Transverse colon (tissue), 4 donors: Measurements from ENCODE around the gene ZBED1. TPM values are rescaled to one million over a fixed set of nuclear protein-coding genes. Genes with fewer than 3 reads are reported as not detected.
"Not testable (repeated sequence)": the region's sequence is repeated elsewhere in the genome, so short reads cannot be mapped to it uniquely, and the experiment has no call there.

Source experiments
- DNase-seq: peaks from one replicate; pipeline ENCODE4 v3.0.0-alpha.2; 2019
- H3K27ac ChIP-seq, 4 donors: fragments of 200-600 bp; sonication (generic); 2 replicates each; pipeline ENCODE4 v1.5.1; 2016 to 2018; ENCODE audit warnings: inconsistent platforms in 4 of 4
- H3K27me3 ChIP-seq: fragments of 200-600 bp; sonication (generic); 2 replicates; pipeline ENCODE4 v1.5.1; 2017; ENCODE audit warnings: inconsistent platforms
- H3K36me3 ChIP-seq, 4 donors: fragments of 200-600 bp; sonication (generic); 2 replicates each; pipeline ENCODE4 v1.5.1; 2017 to 2019; ENCODE audit warnings: inconsistent platforms in 4 of 4
- H3K4me1 ChIP-seq, 4 donors: fragments of 200-600 bp; sonication (generic); 2 replicates each; pipeline ENCODE4 v1.5.1; 2017 to 2020; ENCODE audit warnings: inconsistent platforms in 4 of 4
- H3K4me3 ChIP-seq, 4 donors: fragments of 200-600 bp; sonication (generic); 1 replicate in 1 of 4; 2 replicates in 3 of 4; pipeline versions ENCODE4 v1.5.1 to v1.6.1; 2017 to 2019; ENCODE audit warnings: inconsistent platforms in 4 of 4
- H3K9me3 ChIP-seq, 2 donors: fragments of 200-600 bp; sonication (generic); 2 replicates each; pipeline ENCODE4 v1.5.1; 2017 to 2019; ENCODE audit warnings: inconsistent platforms in 2 of 2
- EP300 ChIP-seq: sonication (generic); formaldehyde crosslinking; IDR thresholded peaks from one replicate; pipeline ENCODE4 v1.6.1; 2017; ENCODE audit warnings: antibody characterized with exemption, low read depth
- POLR2A ChIP-seq: fragments of 450-650 bp; IDR thresholded peaks from one replicate; pipeline ENCODE4 v1.6.1; 2016; ENCODE audit warnings: antibody characterized with exemption, mild to moderate bottlenecking, moderate library complexity
- POLR2AphosphoS5 ChIP-seq, 3 donors: sonication (generic); formaldehyde crosslinking; IDR thresholded peaks; one replicate each; pipeline ENCODE4 v1.6.1; 2016; ENCODE audit warnings: antibody characterized with exemption in 3 of 3
- WGBS, 2 donors: methylation state at CpG; one replicate each; pipeline ENCODE4 v1.1.5; 2018; ENCODE audit warnings: low coverage in 1 of 2; 5-methylcytosine and 5-hydroxymethylcytosine counted together
- in situ Hi-C, 4 donors: fragments of 200-750 bp; cut with MboI; loops; one replicate each; pipeline versions ENCODE4 v1.15.0 to v1.15.1; 2017; ENCODE audit warnings: low sequenced_read_pairs in 3 of 4, low pct_ligation_motif_present in 1 of 4, low pct_unique_long_range_greater_than_20kb in 1 of 4
- intact Hi-C: fragments of 100-400 bp; cut with DNase I; formaldehyde crosslinking; loops from one replicate; pipeline ENCODE4 v1.15.1; 2023; ENCODE audit warnings: low total_unique reads
- total RNA-seq, 4 donors: library from RNA; depleted of rRNA; stranded (reverse); fragments of >200 nt; gene quantifications; one replicate each; pipeline ENCODE4 v1.1.0, GENCODE V29; 2016
- TF ChIP-seq, protein P1 (sequence below), 5 experiments: fragments of 200-600 bp in 3 of 5; fragments of 450-650 bp in 2 of 5; sonication (generic) in 3 of 5; IDR thresholded peaks; 1 replicate in 2 of 5; 2 replicates in 3 of 5; pipeline ENCODE4 v1.5.1; 2016 to 2017; ENCODE audit warnings: antibody characterized with exemption in 5 of 5, inconsistent platforms in 3 of 5, mild to moderate bottlenecking in 2 of 5, moderate library complexity in 1 of 5

The ZBED1 gene
- total RNA-seq, 4 donors from 2014 or later, result 44.0 to 94.3 (median 67.1) TPM

DNA sequence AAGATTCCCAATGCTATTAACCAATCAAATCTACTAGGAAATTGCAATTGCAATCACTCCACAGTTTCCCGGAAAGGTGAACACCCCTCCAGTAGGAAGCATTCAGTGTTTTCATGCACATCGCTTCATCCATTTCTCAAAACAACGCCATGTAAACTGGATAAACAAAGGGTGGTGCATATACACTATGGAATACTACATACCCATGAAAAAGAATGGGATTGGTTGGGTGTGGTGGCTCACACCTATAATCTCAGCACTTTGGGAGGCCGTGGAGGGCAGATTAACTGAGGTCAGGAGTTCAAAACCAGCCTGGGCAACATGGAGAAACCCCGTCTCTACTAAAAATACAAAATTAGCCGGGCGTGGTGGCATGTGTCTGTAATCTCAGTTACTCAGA, 29.1 kb downstream of the ZBED1 start:
- Histone ChIP-seq H3K27ac (no peak overlapping the region), H3K4me3 (no peak overlapping the region), H3K9me3 (no peaks in the 10 kb centered on the region), H3K4me1 (peaks cover 0 to 16% (median 3%) of the 10 kb centered on the region in 4 donors), H3K27me3 (no peaks in the 10 kb centered on the region), H3K36me3 (no peaks in the 10 kb centered on the region)
- TF ChIP-seq POLR2A (no peak), EP300 (no peak), POLR2AphosphoS5 (IDR thresholded peaks at IDR 0.05) (no peak)
- TF ChIP-seq, protein P1, sequence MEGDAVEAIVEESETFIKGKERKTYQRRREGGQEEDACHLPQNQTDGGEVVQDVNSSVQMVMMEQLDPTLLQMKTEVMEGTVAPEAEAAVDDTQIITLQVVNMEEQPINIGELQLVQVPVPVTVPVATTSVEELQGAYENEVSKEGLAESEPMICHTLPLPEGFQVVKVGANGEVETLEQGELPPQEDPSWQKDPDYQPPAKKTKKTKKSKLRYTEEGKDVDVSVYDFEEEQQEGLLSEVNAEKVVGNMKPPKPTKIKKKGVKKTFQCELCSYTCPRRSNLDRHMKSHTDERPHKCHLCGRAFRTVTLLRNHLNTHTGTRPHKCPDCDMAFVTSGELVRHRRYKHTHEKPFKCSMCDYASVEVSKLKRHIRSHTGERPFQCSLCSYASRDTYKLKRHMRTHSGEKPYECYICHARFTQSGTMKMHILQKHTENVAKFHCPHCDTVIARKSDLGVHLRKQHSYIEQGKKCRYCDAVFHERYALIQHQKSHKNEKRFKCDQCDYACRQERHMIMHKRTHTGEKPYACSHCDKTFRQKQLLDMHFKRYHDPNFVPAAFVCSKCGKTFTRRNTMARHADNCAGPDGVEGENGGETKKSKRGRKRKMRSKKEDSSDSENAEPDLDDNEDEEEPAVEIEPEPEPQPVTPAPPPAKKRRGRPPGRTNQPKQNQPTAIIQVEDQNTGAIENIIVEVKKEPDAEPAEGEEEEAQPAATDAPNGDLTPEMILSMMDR (IDR thresholded peaks at IDR 0.05), result no peak
- WGBS, 2 donors, result 90 to 100% methylated on average over 1 to 7 of the region's 7 CpGs
- in situ Hi-C loops, result no loop called here
- DNase-seq, result no peak
- intact Hi-C loops, result no loop called here

DNA sequence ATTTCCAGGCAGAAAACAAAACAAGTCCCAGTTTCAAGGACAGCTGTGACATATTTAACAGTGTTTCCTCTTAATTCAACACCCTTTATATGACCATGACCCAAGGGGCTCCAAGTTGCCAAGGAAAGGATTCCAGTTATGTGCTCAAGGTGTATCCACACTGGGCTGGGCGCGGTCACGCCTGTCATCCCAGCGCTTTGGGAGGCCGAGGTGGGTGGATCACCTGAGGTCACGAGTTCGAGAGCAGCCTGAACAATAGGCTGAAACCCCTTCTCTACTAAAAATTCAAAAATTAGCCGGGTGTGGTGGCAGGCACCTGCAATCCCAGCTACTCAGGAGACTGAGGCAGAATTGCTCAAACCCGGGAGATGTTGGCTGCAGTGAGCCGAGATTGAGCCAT, 29.6 kb downstream of the ZBED1 start:
- not testable (repeated sequence) for DNase-seq

DNA sequence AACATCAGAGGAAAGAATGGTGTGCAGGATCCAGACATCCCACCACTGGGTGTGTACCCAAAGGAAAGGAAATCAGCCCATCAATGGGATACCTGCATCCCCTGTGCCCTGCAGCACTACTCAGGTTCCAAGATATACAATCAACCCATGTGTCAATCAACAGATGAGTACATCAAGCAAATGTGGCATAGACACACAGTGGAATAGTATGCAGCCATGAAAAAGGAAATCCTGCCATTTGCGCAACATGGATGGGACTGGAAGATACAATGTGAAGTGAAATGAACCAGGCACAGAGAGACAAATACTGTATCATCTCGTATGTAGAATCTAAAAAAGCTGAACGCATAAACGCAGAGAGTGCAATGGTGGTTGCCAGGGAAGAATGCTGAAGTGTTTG, 30.9 kb downstream of the ZBED1 start:
- intact Hi-C loops, H3K4me3 ChIP-seq, H3K9me3 ChIP-seq, DNase-seq, H3K36me3 ChIP-seq, H3K27ac ChIP-seq, in situ Hi-C loops, H3K27me3 ChIP-seq: not testable (repeated sequence)
- WGBS, 2 donors, result 95 to 100% methylated on average over 1 to 4 of the region's 4 CpGs
- peaks cover 0 to 16% (median 3%) of the 10 kb centered on the region in 4 donors for H3K4me1 ChIP-seq

More for the DNA sequence above, 29.6 kb downstream of the ZBED1 start:
- H3K36me3 ChIP-seq, H3K4me3 ChIP-seq, in situ Hi-C loops, H3K27ac ChIP-seq, H3K9me3 ChIP-seq, intact Hi-C loops, H3K27me3 ChIP-seq: not testable (repeated sequence)
- H3K4me1 ChIP-seq, result peaks cover 0 to 16% (median 3%) of the 10 kb centered on the region in 4 donors
- WGBS, 2 donors, result 97 to 100% methylated on average over 3 to 10 of the region's 10 CpGs

DNA sequence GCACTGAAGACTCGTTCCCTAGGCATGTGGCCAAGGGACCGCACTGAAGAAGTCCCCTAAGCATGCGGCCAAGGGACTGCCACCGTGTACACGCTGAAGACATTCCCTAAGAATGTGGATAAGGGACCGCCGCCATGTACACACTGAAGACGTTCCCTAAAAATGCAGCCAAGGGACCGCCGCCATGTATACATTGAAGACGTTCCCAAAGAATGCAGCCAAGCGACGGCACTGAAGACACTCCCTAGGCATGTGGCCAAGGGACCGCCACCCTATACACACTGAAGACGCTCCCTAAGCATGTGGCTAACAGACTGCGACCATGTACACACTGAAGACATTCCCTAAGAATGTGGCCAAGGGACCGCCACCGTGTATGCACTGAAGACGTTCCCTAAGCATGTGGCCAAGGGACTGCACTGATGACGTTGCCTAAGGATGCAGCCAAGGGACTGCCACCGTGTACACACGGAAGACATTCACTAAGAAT, 31.5 kb downstream of the ZBED1 start:
- H3K27ac ChIP-seq, result no peak overlapping the region
- intact Hi-C loops, result no loop called here
- TF ChIP-seq EP300, result no peak
- TF ChIP-seq POLR2AphosphoS5 (IDR thresholded peaks at IDR 0.05), result no peak
- TF ChIP-seq POLR2A, result no peak
- TF ChIP-seq, protein P1 (IDR thresholded peaks at IDR 0.05), result no peak
- 91 to 100% methylated on average over 4 to 22 of the region's 22 CpGs for WGBS, 2 donors
- no peak overlapping the region for H3K4me3 ChIP-seq
- no peaks in the 10 kb centered on the region for H3K36me3 ChIP-seq
- H3K27me3 ChIP-seq, result no peaks in the 10 kb centered on the region
- in situ Hi-C loops, result no loop called here
- H3K4me1 ChIP-seq, result peaks cover 0 to 13% (median 2%) of the 10 kb centered on the region in 4 donors
- H3K9me3 ChIP-seq, result no peaks in the 10 kb centered on the region
- DNase-seq, result no peak

DNA sequence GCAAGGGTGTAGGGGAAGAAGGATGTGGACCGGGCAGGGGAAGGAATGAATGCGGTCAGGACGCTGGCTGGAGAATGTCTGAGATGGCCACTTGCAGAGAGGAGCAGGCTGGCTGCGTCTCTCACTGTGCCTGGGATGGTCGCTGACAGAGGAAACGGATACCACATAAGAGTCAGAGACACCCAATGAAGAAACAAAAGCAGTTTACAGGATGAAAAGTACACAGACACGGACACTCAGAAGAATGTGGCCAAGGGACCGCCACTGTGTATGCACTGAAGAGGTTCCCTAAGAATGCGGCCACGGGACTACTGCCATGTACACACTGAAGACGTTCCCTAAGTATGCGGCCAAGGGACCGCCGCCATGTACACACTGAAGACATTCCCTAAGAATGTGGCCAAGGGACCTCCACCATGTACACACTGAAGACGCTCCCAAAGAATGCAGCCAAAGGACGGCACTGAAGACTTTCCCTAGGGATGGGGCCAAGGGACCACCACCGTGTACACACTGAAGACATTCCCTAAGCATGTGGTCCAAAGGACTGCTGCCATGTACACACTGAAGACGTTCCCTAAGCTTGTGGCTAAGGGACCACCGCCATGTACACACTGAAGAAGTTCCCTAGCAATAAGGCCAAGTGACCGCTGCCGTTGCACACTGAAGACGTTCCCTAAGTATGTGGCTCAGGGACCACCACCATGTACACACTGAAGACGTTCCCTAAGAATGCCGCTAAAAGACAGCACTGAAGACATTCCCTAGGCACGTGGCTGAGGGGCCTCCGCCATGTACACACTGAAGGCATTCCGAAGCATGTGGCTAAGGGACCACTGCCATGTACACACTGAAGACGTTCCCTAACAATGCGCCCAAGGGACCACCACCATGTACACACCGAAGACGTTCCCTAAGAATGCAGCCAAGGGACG, 32.2 kb downstream of the ZBED1 start:
- Histone ChIP-seq H3K36me3 (no peaks in the 10 kb centered on the region), H3K27me3 (no peaks in the 10 kb centered on the region), H3K4me3 (no peak overlapping the region), H3K9me3 (no peaks in the 10 kb centered on the region), H3K4me1 (peaks cover 0 to 5% (median 0%) of the 10 kb centered on the region in 4 donors), H3K27ac (no peak overlapping the region)
- TF ChIP-seq EP300, result no peak
- TF ChIP-seq, protein P1 (IDR thresholded peaks at IDR 0.05), result no peak
- in situ Hi-C loops, result no loop called here
- intact Hi-C loops, result no loop called here
- no peak for DNase-seq
- 84 to 90% methylated on average over 12 to 32 of the region's 32 CpGs for WGBS, 2 donors
